Stimulated activated effector memory CD8-positive, alpha-beta T cell treated with anti-CD3 and anti-CD28 coated beads, Interleukin-12 subunit alpha, Interleukin-12 subunit beta, amount 100 ng/mL, for 72 hours (primary cell): Measurements from ENCODE around the gene C1QTNF8.

ENCODE experiments used
- ATAC-seq: fragments of 150-1000 bp; cut with Tn5 transposase; 2 replicates; pipeline ENCODE4 v1.10.0; 2021
- DNase-seq, 2 donors: peaks; one replicate each; pipeline ENCODE4 v3.0.0; 2021 to 2022; ENCODE audit warnings: low spot score in 2 of 2
- H3K27ac Mint-ChIP-seq: one replicate; pipeline ENCODE4 v1.8.0; 2022; ENCODE audit warnings: mild to moderate bottlenecking, mixed read lengths
- H3K36me3 Mint-ChIP-seq: one replicate; pipeline ENCODE4 v1.8.0; 2022; ENCODE audit warnings: mild to moderate bottlenecking, mixed read lengths
- H3K4me1 Mint-ChIP-seq: one replicate; pipeline ENCODE4 v1.8.0; 2022; ENCODE audit warnings: mixed read lengths
- H3K4me3 Mint-ChIP-seq: one replicate; pipeline ENCODE4 v1.8.0; 2022; ENCODE audit warnings: mild to moderate bottlenecking, mixed read lengths
- H3K9me3 Mint-ChIP-seq: one replicate; pipeline ENCODE4 v1.8.0; 2022; ENCODE audit warnings: mixed read lengths

The C1QTNF8 gene

DNA sequence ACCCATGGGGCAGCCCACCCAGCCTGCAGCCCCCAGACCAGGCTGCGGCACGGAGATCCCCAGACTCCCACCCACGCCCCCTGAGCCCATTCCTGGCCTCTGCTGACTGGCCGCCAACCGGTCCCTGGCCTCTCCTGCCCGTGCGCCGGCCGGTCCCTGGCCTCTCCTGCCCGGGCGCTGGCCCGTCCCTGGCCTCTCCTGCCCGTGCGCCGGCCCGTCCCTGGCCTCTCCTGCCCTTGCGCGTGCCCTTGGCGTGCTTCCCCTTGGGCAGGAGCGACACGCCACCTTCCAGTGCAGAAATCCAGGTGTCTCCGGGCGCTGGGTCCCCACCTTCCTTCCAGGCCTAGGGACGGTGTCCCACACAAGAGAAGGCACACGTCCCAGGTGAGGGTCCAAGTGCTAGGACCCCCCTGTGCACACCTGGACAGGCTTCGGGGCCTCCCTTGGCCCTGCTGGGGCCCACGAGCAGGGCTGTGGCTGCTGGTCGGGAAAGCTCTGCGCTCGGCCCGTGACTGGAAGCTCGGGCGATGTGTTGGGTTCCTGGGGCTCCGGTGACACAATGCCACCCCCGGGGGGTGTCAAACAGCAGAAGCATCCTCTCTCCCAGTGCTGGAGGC, 35.4 kb upstream of the C1QTNF8 start:
- Mint-ChIP-seq H3K27ac (no peak overlapping the region), H3K4me1 (no peaks in the 10 kb centered on the region), H3K4me3 (no peak overlapping the region), H3K9me3 (no peaks in the 10 kb centered on the region), H3K36me3 (no peaks in the 10 kb centered on the region)
- ATAC-seq (no peak), DNase-seq (no peak)

DNA sequence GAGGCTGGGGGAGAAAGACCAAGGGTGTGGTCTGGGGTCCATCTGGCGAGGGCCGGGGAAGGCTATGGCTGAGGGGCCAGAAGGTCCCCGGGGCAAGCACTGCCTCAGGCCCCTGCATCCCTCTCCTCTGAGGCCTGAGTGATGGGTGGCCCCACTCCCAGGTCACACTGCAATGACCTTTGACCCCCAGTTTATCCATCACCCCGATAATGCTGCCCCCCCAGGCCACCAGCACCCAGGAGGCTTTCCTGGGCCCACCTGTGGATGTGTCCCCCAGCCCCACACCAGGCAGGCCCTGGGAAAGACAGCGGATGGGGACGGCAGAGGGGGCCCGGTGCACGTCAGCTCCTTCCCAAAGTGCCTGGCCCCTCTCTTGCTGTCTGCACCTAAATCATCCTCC, 34.3 kb upstream of the C1QTNF8 start:
- Mint-ChIP-seq H3K27ac (no peak overlapping the region), H3K36me3 (no peaks in the 10 kb centered on the region), H3K4me3 (no peak overlapping the region), H3K9me3 (no peaks in the 10 kb centered on the region), H3K4me1 (no peaks in the 10 kb centered on the region)
- DNase-seq (no peak), ATAC-seq (no peak)

DNA sequence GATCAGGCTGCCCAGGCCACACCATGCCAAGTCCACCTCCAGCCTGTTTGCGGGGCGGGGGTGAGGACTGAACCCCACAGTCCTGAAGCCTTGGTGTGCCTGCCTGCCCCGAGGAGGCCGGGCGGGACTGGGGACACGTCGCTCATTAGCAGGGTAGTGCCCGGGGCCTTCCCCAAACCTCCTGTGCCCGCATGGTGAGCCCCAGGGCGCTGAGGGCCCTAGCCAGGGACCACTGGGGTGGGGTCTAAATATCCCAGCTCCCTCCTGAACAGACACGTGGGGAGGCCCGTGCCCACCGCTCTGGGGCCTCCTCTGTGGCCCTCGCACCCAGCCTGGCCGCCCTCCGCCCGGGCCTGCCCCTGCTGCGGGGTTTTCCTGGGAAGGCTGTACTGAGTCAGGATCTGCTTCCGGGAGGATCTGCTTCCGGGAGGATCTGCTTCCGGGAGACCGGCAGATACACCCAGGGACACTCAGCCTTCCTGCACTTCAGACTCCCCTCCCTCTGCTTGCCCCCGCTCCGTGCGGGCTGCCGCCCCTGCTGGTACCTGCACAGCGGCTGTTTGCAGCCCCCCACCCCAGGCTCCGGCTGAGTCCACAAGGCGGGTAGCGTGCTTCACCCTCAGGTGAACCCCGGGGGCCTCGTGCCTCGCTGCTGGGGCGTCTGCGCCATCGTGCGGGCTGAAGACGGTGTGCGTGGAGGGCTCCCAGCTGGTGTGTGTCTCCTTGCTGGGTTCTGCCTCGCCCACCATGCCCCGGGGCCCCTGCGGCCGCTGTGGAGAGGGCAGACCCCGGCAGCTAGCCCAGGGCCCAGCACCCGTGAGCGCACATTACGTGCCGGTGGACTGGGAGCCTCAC, 33.3 kb upstream of the C1QTNF8 start:
- Mint-ChIP-seq H3K36me3 (no peaks in the 10 kb centered on the region), H3K9me3 (no peaks in the 10 kb centered on the region), H3K4me3 (no peak overlapping the region), H3K27ac (no peak overlapping the region), H3K4me1 (no peaks in the 10 kb centered on the region)
- DNase-seq (no peak), ATAC-seq (no peak)

DNA sequence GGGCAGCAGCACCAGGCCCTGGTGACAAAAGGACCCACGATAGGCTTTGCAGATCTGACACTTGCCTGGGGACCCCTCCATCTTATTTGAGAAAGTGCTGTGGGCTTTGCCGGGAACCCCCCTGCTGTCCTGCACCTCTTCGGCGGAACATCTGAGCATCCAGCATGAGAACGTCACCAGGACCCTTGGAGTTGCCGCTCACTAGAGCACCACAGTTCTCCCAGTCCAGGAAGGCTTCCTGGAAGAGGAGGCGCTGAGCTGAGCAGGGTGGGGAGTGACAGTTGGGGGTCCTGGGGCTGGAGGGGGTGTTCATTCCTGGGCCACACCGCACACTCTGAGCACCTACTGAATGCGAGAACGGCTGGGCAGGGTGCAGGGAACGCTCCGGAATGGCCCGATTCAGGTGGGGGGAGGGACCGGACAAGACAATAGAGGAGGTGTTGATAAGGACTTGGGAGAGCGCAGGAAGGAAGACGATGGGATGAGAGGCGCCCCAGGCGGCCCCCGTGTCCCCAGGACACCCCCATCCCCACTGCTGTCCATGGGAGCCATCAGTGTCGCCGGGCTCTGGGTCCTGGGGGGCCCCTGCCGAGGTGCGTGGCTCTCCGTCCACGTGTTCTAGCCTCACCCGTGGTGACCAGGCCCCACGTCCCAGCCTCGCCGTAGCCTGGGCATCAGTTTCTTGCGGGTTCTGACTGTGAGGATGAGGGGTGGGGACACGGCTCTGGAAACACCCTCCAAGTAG, 32.1 kb upstream of the C1QTNF8 start:
- no peaks in the 10 kb centered on the region for H3K4me1 Mint-ChIP-seq
- no peak for DNase-seq
- H3K4me3 Mint-ChIP-seq: no peak overlapping the region
- no peak for ATAC-seq
- H3K9me3 Mint-ChIP-seq: no peaks in the 10 kb centered on the region
- no peaks in the 10 kb centered on the region for H3K36me3 Mint-ChIP-seq
- no peak overlapping the region for H3K27ac Mint-ChIP-seq

DNA sequence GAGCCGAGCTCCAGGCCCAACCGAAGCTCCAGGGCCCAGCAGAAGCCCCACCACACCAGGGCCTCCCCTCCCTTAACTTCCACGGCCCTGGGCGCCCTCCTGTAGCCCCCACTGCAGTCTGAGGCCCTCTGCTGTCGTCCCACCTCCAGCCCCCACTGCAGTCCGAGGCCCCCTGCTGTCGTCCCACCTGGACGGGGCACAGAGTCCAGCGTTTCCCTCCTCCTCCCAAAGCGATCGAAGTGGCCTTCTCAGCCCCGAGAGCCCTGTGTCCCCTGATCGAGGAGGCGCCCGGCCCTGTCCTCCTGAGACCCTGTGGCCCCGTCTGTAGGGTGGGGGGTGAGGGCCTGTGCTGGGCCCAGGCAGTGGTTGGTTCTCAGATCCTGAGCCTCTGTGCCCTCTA, 31.1 kb upstream of the C1QTNF8 start:
- Mint-ChIP-seq H3K4me1 (no peaks in the 10 kb centered on the region), H3K9me3 (no peaks in the 10 kb centered on the region), H3K27ac (no peak overlapping the region), H3K4me3 (no peak overlapping the region), H3K36me3 (no peaks in the 10 kb centered on the region)
- no peak for DNase-seq
- no peak for ATAC-seq

DNA sequence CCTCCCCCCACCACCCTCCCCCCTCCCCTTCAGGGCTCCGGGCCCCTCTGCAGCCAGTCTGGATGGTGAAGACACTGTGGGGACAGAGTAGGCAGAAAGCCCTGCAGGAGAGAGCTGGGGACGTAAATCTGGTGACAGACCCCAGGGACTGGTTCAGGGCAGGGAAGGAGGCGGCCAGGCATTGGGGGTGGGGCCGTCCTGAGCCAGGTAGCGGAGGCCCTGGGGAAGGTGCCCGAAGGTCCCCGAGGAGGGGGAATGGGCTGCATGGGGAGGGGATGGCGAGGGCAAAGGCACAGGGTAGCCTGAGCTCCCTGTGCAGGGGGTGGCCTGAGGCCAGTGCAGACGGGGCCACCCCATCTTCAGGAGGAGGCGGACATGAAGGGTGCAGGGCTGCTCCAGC, 30.5 kb upstream of the C1QTNF8 start:
- Mint-ChIP-seq H3K4me1 (no peaks in the 10 kb centered on the region), H3K36me3 (no peaks in the 10 kb centered on the region), H3K27ac (no peak overlapping the region), H3K4me3 (no peak overlapping the region), H3K9me3 (no peaks in the 10 kb centered on the region)
- ATAC-seq: no peak
- DNase-seq: no peak

DNA sequence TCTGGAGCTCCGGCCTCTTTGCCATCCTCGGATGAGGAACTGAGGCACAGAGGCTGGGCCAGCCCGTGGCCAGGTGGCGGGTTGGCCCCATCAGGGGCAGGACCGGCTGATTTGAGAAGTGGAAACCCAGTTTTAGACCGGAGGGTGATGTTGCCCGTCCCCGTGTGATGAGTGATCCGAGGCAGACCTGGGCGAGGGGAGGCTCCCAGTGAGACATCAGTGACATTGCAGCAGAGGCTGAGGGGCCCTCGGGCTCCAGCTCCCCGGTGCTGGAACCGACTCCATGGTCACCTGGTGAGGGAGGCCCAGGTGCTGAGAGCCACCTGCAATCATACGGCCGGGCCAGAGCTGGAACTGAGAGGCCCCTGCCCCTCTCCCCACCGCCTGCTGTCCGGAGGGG, 30.0 kb upstream of the C1QTNF8 start:
- DNase-seq (no peak), ATAC-seq (no peak)
- H3K9me3 Mint-ChIP-seq: no peaks in the 10 kb centered on the region
- no peak overlapping the region for H3K4me3 Mint-ChIP-seq
- H3K4me1 Mint-ChIP-seq: no peaks in the 10 kb centered on the region
- H3K36me3 Mint-ChIP-seq: no peaks in the 10 kb centered on the region
- H3K27ac Mint-ChIP-seq: no peak overlapping the region

DNA sequence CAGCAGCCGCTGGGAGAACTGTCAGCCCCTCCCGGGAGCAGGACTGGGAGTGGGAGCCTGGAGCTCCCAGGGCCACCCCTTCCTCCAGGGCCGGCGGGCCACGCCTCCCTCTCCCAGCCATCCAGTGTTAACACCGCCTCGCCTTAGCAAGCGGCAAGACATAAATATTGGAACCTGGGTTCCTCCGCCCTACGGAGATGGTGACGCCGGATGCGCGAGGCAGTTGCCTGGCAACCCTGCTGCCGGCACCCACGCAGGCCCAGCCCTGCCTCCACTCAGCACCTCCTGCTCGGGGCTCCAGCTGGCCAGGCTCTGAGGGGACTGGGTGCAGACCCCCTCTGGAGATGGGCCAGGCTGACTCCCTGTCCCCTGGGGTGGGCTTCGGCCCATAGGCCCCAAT, 29.4 kb upstream of the C1QTNF8 start:
- H3K4me3 Mint-ChIP-seq: no peak overlapping the region
- H3K9me3 Mint-ChIP-seq: no peaks in the 10 kb centered on the region
- H3K27ac Mint-ChIP-seq: no peak overlapping the region
- no peaks in the 10 kb centered on the region for H3K4me1 Mint-ChIP-seq
- DNase-seq: no peak
- no peaks in the 10 kb centered on the region for H3K36me3 Mint-ChIP-seq
- ATAC-seq: no peak

DNA sequence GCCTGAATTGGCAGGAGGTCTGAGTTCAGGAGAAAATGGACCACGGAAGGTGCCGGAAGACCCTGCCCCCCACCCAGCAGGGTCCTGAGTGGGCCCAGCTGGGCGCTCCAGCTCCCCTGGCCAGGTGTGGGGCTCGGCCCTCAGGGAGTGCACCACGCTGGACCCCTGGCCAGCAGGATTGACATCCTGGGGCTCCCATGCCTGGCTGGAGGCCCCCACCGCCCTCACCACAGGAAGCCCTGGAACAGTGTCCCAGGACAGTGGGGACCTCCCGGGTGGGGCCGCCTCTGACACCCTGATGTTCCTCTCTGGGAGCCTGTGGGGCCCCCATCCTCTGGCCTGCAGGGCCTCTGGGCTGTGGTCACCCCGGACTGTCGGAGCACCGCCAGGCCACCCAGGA, 28.8 kb upstream of the C1QTNF8 start:
- no peak overlapping the region for H3K4me3 Mint-ChIP-seq
- ATAC-seq (no peak), DNase-seq (no peak)
- H3K27ac Mint-ChIP-seq: no peak overlapping the region
- H3K4me1 Mint-ChIP-seq: no peaks in the 10 kb centered on the region
- no peaks in the 10 kb centered on the region for H3K9me3 Mint-ChIP-seq
- H3K36me3 Mint-ChIP-seq: no peaks in the 10 kb centered on the region

DNA sequence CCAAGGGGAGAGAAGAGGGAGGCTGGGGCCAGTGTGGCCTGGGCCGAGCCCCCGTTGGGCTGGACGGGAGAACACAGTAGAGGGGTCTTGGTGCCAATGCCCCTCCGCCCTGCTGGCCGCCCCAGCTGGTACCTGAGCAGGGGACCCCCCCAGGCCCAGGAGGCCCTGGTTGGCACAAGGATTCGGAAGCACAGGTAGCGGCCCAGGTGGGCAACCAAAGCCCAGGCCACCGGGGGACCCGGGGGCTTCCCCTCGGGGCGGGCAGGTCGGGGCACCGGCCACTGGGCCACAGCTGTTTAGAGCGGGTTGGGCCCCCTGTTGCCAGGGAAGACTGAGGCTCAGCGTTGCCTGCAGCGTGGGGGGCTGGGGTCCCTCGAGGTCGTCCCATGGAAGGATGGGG, 28.2 kb upstream of the C1QTNF8 start:
- ATAC-seq: no peak
- Mint-ChIP-seq H3K4me1 (no peaks in the 10 kb centered on the region), H3K4me3 (no peak overlapping the region), H3K27ac (no peak overlapping the region), H3K9me3 (no peaks in the 10 kb centered on the region), H3K36me3 (no peaks in the 10 kb centered on the region)
- no peak for DNase-seq

DNA sequence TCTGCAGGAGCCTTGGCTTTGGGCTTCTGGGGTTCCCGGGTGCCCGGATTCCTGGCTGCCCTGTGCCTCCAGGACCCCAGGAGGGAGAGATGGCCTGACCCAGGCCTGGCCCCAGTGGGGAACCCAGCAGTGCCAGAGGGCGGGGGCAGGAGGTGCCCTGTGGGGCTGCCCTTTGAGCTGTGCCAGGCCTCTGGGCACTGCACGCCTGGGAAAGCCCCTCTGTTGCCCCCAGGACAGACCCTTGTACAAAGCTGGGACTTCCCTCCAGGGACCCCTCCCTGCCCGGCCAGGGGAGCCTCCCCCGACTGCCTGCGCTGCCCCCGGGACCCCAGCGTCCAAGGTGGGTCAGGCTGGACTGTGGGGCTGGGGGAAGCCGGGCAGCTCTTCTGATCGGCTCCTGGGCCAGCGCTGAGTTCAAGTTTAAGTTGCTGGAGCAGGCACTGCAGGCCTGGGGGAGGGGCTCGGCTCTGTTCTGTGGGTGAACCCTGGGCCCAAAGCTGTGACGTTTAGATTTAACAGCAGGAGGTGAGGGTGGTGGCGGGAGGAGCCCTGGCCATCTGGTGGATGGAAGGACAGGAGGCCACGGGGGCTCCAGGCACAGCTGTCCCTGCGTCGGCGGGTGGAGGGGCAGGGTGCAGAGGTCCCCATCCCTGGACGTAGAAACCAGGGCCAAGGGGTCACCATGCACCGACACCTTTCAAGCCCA, 27.6 kb upstream of the C1QTNF8 start:
- Mint-ChIP-seq H3K9me3 (no peaks in the 10 kb centered on the region), H3K27ac (no peak overlapping the region), H3K4me3 (no peak overlapping the region), H3K36me3 (no peaks in the 10 kb centered on the region), H3K4me1 (no peaks in the 10 kb centered on the region)
- DNase-seq (no peak), ATAC-seq (no peak)

DNA sequence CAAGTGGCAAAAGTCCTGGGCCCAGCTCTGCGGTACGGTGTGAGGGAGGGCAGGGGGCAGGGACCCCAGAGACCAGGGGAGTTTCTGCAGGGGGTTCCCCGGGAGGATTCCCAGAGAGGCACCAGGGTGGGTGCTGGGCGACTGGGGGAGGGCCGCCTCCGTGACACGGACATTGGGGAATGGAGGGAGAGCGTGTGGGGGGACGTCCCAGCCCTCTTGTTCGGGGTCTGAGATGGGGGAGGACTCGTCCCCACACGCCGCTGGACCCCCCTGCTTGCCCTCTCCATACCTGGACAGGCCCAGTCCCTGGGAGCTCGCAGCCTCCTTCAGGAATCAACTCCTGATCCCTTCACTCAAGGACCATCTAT, 26.3 kb upstream of the C1QTNF8 start:
- H3K9me3 Mint-ChIP-seq: no peaks in the 10 kb centered on the region
- no peak overlapping the region for H3K4me3 Mint-ChIP-seq
- H3K4me1 Mint-ChIP-seq: no peaks in the 10 kb centered on the region
- H3K36me3 Mint-ChIP-seq: no peaks in the 10 kb centered on the region
- DNase-seq (no peak), ATAC-seq (no peak)
- no peak overlapping the region for H3K27ac Mint-ChIP-seq

DNA sequence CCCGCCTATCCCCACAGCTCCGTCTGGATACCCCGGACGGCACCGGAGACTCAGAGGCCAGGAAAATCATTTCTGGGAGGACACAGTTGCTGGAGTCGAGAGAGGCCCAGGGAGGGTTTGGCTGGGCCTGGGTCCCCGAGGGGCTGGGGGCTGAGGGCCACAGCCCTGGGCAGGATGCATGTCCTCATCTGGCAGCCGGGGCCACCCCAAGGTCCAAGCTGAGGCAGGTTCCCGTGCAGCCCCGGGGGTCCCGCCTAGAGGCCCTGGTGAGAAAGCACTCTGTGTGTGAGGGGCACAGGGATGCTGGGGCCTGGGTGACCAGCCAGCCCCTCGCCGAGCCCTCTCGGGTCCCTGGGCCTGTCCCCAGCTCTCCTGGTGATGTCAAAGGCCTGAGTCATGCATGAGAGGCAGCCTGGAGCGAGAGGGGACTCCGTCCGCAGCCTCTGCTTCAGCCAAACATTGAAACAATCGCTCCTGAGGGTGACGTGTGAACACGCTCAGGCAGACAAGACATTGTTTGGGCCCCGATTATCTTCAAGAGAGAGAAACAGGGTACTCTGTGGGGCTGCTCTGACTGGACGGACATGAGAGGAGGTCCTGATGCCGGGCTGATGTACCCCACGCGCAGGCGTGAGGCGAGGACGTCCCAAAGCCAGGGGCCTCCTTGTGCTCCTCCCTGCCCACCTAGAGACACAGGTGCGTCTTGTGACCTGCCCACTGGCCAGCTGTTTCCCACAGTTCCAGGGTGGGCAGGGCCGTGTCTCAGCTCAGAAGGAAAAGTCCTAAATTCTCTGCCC, 25.8 kb upstream of the C1QTNF8 start:
- Mint-ChIP-seq H3K27ac (no peak overlapping the region), H3K4me1 (no peaks in the 10 kb centered on the region)
- no peak for ATAC-seq

DNA sequence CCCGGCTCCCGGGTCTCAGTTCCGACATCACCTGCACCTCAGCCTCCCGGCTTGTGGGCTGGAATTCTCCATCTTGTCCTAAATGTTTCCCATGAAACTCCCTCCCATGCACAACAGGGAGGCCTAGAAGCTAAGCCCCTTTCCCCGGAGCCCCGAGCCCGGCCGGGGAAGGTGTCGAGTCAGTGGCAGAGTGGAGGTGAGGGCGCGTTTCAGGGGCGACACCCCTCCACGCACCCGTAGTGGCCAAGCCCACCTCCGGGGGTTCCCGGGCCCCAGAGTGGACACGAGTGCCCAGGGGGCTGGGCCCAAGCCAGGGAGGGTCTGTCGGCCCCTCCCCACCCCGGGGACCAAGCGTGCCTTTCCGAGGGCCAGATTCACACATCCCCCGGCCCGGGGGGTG, 25.0 kb upstream of the C1QTNF8 start:
- Mint-ChIP-seq H3K4me3 (no peak overlapping the region), H3K9me3 (no peaks in the 10 kb centered on the region), H3K36me3 (no peaks in the 10 kb centered on the region), H3K27ac (no peak overlapping the region), H3K4me1 (no peaks in the 10 kb centered on the region)
- DNase-seq: no peak
- ATAC-seq: no peak

More for the DNA sequence above, 25.8 kb upstream of the C1QTNF8 start:
- Mint-ChIP-seq H3K9me3 (no peaks in the 10 kb centered on the region), H3K4me3 (no peak overlapping the region), H3K36me3 (no peaks in the 10 kb centered on the region)
- no peak for DNase-seq

DNA sequence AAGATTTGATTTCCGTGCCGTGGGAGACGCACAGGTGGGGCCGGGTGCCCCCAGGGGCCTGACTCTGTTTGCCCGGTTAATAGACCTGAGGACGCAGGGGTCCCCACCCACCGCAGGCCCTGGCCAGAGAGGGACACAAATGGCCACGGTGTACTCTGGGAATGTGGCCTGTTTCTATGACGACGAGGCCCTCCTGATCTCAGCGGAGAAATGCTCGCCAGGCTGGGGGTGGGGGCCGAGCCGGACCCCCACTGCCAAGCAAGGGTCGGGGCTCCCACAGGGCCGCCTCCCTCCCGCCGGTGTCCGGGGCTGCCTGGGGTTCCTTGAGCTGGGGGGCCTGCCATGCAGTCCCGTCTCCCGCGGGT, 24.5 kb upstream of the C1QTNF8 start:
- no peaks in the 10 kb centered on the region for H3K9me3 Mint-ChIP-seq
- H3K4me3 Mint-ChIP-seq: no peak overlapping the region
- no peak for DNase-seq
- H3K4me1 Mint-ChIP-seq: no peaks in the 10 kb centered on the region
- no peak overlapping the region for H3K27ac Mint-ChIP-seq
- no peaks in the 10 kb centered on the region for H3K36me3 Mint-ChIP-seq
- ATAC-seq: no peak
